Measurements from ENCODE around the gene RNU6-8.

RNU6-8 gene

DNA sequence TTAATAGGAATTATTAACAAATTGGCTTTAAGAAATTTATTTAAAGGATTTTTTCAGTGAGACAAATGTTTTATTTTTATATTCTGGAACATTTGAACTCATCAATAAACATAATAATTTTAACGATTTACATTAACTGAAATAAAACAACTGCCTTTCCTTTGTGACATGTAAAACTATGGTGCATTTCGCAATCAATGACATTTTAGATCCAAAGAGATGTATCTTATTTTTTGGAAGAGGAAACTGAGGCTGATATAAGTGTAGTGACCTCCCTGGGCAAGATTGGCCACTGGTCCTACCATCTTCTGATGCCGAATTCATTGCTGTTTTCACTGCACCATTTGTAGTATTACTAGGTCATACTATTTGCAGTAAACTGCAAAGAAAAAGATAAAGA is 2.5 kb upstream of the RNU6-8 start:
- DNase-seq (ENCODE audit: low read depth in 2 of 2) = no peak

DNA sequence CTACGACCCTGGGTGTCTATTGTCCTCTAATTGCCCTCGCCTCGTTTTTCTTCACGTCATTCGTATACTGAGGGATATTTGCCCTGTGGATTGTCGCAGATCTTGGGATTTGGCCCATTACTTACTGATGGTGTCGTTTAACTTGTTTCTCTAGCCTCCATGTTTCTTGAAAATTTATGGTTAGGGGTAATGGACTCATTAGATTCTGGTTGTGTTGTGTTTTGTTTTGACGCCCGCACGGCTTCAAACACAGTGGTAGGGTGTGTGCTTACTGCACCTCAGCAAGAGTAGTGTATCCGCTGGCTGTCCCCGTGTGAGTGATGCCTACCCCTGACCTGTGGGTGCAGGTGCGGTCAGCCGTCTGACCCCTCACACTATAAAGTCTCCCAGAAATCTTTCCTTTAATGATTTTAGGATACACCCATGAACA is 874 bp upstream of the RNU6-8 start:
- DNase-seq (ENCODE audit: low read depth in 2 of 2) = no peak

- no peak for DNase-seq (ENCODE audit: low read depth in 2 of 2)
Measured at GRCh38 chr14:32202491-32202997, 525 bp downstream of the RNU6-8 start.

DNA sequence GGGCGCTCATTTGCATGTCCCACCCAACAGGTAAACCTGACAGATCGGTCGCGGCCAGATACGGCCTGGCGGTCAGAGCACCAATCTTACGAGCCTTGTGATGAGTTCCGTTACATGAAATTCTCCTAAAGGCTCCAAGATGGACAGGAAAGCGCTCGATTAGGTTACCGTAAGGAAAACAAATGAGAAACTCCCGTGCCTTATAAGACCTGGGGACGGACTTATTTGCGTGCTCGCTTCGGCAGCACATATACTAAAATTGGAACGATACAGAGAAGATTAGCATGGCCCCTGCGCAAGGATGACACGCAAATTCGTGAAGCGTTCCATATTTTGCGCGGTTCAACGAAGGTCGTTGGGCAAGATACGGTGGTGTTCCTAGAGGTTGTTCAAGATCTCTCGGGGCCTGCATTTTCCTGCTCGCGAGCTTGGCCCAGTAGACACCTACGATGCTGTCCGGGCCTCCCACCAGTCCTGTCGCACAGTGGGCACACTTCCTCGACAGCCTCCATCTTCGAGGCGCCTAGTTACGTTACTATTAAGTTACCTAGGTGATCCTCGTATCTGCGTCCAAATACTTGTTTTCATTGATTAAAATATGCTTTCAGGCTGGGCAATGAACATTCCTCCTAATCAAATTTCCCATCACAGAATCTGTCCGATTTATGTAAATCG is 1.1 kb downstream of the RNU6-8 start, which contains the start of gene RNU6-7:
RNU6-7 (plus strand) TSS at position 230 of the 675 bp plus-strand sequence.
- DNase-seq (ENCODE audit: low read depth in 2 of 2) = no peak

DNA sequence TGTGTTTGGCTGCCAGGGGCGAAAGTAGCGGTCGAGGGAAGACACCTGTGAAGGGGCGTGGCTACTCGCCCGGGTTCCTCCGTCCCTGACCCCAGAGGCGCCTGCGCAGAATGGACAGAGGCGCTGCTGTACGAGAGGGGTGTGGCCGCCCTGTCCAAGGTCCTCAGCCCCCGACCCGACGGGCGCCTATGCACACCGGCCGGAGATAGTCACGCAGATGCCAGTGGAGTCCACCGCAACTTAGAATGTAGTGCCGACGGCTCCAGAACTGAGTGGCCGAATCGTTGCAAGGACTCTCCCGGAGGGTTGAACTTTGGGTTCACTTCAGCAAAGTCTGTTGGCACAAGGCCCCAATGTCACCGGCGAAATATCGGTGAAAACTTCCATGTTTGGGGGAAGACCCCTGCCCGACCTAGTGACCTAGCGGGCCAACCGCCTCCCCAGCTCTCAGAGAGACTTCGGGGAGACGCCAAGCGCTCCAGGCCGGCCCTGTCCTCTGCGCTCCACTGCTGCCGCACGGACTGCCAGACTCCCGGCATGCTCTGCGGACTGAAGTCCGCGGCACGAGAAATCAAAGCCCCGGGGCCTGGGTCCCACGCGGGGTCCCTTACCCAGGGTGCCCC is 1.8 kb downstream of the RNU6-8 start:
- peak; percentile 57 to 67 for DNase-seq (ENCODE audit: low read depth in 2 of 2)

GRCh38 chr14:32200368-32201192 is 2.5 kb downstream of the RNU6-8 start:
- DNase-seq (ENCODE audit: low read depth in 2 of 2) = no peak

GRCh38 chr14:32197919-32198318 is 5.2 kb downstream of the RNU6-8 start:
- DNase-seq (ENCODE audit: low read depth in 2 of 2) = peak in 1 of 2 donors; percentile 4

DNA sequence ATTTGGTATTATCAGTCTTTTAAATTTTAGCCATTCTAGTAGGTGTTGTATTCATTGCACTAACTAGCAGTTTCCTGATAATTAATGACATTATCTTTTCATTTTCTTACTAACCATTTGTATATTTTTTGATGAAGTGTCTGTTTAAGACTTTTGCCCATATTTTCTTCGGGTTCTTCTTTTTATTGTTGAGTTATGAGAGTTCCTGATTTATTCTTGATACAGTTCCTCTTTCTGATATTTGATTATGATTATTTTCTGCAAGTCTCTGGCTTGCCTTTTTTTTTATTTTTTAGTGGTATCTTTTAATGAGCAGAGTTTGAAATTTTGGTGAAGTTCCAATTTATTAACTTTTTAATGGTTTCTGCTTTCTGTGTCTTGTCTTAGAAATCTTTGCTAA is 7.4 kb downstream of the RNU6-8 start:
- DNase-seq (ENCODE audit: low read depth in 2 of 2) = no peak

DNA sequence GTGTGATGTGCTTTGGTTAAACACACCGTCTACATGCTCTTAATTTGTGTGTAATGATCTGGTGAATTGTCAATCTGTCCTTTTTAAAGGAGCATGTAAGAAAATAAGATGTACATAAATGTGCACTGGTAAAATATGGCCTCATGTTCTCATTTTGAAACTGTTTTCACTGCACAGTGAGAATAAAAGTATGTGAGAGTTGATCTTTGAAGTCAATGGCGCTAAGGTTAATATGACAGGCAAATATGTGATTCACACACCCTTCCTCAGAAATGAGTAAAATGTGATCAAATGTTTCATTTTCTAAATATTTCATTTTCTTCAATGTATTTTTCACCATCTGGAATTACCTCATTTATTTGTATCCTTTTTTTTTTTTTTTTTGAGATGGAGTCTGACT is 9.5 kb downstream of the RNU6-8 start:
- DNase-seq (ENCODE audit: low read depth in 2 of 2) = no peak

DNA sequence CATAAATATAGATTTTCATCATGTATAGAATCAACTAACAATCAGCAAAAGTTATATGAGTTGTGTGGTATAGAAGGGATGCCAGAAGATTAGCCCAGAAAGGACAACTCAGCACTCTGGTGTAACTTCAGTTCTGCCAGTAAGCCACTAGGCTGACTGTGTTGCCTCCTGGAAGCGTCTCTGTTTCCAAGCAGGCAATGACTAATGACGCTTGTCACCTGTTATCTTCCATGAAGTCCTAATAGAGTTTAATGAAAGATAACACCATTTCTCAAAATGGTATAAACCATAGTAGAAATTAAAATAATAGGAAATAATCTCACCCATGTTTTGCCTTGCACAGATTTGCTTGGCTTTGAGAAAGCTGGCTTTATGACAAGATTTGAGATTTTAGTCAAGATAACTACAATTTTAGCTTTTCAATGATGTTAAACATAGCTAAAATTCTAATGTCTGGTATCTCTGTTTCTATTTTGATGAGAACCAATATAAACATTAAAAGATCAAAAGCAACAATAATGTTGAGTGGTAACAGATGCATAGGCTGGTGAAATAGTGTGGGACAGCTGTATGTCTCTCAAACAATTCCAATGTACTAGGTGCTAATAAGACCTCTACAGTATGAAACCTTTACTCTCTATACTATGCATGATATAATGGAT is 10.2 kb downstream of the RNU6-8 start:
- DNase-seq (ENCODE audit: low read depth in 2 of 2) = no peak

DNA sequence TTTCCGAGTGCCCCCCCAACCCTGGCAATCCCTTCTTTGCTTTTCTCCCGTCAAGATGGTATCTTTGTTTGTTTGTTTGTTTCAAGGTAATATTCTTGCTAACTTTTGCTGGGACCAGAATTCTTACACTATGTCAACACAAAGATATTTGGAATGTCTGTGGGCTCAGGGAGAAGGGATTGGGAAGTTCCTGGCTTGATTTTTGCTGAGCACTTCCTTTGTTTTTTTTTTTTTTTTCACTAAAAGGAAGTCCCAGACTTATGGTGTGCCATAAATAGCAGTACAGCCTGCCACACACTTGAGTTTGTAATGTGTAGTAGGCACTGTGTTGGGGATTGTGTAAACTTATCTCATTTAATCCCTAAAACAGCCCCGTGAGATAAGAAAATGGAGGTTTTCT is 12.4 kb downstream of the RNU6-8 start:
- DNase-seq (ENCODE audit: low read depth in 2 of 2) = no peak

DNA sequence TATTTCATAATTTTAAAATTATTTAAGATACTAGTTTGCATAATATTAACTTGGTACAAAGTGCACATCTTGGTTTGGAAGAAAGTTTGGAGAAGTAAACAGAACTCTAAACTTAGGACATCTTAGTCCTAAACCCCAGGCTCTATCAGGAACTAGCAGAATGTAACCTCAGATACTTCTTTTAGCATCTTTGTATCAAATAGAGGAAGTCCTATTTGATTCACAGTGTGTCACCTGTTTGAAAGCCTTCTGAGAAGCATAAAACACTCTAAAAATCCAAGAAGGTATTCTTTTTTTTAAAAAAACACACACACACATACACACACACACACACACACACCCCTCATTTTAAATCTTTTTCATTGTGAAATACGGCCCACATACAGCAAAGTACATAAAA is 13.3 kb downstream of the RNU6-8 start:
- DNase-seq (ENCODE audit: low read depth in 2 of 2) = no peak

GRCh38 chr14:32186248-32186647 is 16.8 kb downstream of the RNU6-8 start:
- no peak for DNase-seq (ENCODE audit: low read depth in 2 of 2)

DNA sequence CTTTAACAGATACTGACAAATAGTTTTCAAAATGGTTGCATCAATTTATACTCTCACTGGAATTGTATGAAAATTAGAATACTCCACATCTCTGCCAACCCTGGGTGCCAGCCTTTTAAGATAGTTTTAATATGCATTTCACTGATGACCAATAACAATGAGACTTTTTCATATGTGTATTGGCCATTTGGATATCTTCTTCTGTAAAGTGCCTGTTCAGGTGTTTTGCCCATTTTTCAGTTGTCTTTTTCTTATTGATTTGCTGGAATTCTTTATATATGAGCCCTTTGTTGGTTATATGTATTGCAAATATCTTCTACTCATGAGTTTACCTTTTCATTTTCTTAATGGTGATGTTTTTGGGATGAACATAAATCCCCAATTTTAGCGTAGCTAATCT is 18.0 kb downstream of the RNU6-8 start:
- no peak for DNase-seq (ENCODE audit: low read depth in 2 of 2)

- no peak for DNase-seq (ENCODE audit: low read depth in 2 of 2)
Measured at GRCh38 chr14:32183151-32184058, 19.7 kb downstream of the RNU6-8 start.

DNA sequence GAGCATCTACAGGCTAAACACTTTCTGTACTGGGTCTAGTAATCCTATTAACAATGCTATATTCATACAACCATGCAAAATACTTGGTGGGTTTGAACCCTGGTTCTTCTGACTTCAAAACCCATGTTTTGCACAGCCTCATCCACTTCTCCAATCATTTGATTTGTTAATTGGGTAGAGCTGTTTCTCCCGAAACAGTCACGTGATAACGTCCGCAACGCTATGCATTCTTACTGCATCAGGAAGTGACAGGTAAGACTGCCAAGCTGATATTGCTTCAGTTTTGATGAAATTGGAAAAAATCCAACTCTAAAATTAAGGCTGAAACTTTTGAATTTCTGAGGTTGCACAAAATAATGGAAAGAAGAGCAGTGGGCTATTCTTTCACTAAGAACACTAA is 31.6 kb downstream of the RNU6-8 start:
- DNase-seq (ENCODE audit: low read depth in 2 of 2) = no peak

DNA sequence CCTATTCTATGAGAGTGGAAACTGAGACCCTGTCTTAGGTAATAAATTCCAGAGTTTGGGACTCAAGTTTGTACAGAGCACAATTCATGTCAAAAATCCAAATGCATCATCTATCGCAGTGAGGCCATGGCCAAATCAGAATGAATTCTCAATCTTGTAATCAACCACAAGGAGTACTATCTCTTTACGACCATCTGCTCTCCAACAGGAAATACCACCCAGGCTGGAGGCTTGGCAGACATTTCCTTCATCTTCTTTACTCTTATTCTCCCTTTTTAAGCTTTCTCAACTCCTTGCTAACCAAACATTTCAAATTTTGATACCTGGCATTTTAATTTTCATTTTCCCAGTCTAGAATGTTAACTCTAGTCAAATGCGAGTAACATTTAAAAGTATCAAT is 33.9 kb downstream of the RNU6-8 start:
- DNase-seq (ENCODE audit: low read depth in 2 of 2) = no peak

GRCh38 chr14:32167907-32168306 is 35.2 kb downstream of the RNU6-8 start:
- no peak for DNase-seq (ENCODE audit: low read depth in 2 of 2)

- no peak for DNase-seq (ENCODE audit: low read depth in 2 of 2)
Measured at GRCh38 chr14:32166924-32167323, 36.1 kb downstream of the RNU6-8 start.

DNA sequence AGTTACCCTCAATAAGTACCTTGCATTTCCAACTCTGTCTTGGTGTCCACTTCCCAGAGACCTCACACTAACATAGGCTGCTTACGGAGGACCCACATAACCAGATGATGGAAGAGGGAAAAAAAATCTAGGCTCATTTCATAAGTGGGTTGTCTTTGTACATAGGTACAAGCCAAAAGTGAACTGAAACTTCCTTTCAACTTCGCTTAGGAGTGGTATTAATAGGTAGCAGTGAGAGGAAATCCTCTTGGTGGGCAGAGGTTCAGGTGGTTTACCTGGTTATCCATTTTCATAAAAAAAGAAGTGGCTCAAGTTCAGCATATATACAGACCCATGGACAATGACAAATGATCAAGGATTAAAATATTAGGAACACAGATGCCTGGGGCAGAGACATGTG is 37.0 kb downstream of the RNU6-8 start:
- no peak for DNase-seq (ENCODE audit: low read depth in 2 of 2)

Data from stimulated activated CD4-positive, alpha-beta T cell treated with anti-CD3 and anti-CD28 coated beads, Interleukin-15, amount 100 ng/mL, for 48 hours (primary cell).